K562 (cell line): Measurements from ENCODE around the gene CGREF1. TPM values are rescaled to one million over a fixed set of nuclear protein-coding genes. Genes with fewer than 3 reads are reported as not detected.

ENCODE experiments used
- BRD9 ChIP-seq: fragments of 450-650 bp; IDR thresholded peaks from 2 replicates; pipeline ENCODE4 v1.6.1; 2018; ENCODE audit warnings: low read depth; ENCODE audit not compliant: partially characterized antibody
- CREM ChIP-seq: IDR thresholded peaks from 2 replicates; pipeline ENCODE4 v1.6.1; 2014; ENCODE audit warnings: antibody characterized with exemption, low read depth
- E2F3 ChIP-seq: fragments of 250-450 bp; sonication (Bioruptor Pico); IDR thresholded peaks from 2 replicates; pipeline ENCODE4 v1.4.0; 2020; ENCODE audit warnings: mild to moderate bottlenecking
- FIP1L1 ChIP-seq: fragments of 200-400 bp; formaldehyde crosslinking; IDR thresholded peaks from 2 replicates; pipeline ENCODE4 v1.6.1; 2018; ENCODE audit warnings: mild to moderate bottlenecking, low read depth, low read length; ENCODE audit not compliant: poor library complexity, severe bottlenecking
- KDM5B ChIP-seq: fragments of 200-600 bp; sonication (generic); IDR thresholded peaks from 2 replicates; pipeline ENCODE4 v1.6.1; 2012; ENCODE audit warnings: low read depth, mild to moderate bottlenecking, moderate library complexity, low read length, control low read depth, inconsistent platforms; ENCODE audit not compliant: insufficient replicate concordance
- MAZ ChIP-seq, 2 experiments: fragments of 450-650 bp in 1 of 2; sonication (generic) in 1 of 2; formaldehyde crosslinking; IDR thresholded peaks in 1 of 2; conservative IDR thresholded peaks in 1 of 2; 2 replicates each; pipeline versions ENCODE4 v1.4.0 to v1.5.0; 2020; ENCODE audit warnings: mild to moderate bottlenecking in 1 of 2, missing genetic modification reagents in 1 of 2
- OTX1 ChIP-seq: fragments of 450-650 bp; formaldehyde crosslinking; IDR thresholded peaks from 2 replicates; pipeline ENCODE4 v1.4.0; 2022; ENCODE audit warnings: mild to moderate bottlenecking
- PHF20 ChIP-seq: fragments of 450-650 bp; IDR thresholded peaks from 2 replicates; pipeline ENCODE4 v1.6.1; 2018; ENCODE audit not compliant: partially characterized antibody
- SMC3 ChIP-seq: conservative IDR thresholded peaks from 2 replicates; pipeline ENCODE4 v1.6.1; 2011; ENCODE audit warnings: low read depth, low read length, improper control_type of control experiment; ENCODE audit not compliant: insufficient read depth
- XRCC3 ChIP-seq: fragments of 450-650 bp; IDR thresholded peaks from 2 replicates; pipeline ENCODE4 v1.6.1; 2017; ENCODE audit warnings: mild to moderate bottlenecking, moderate library complexity
- ZKSCAN3 ChIP-seq: fragments of 250-450 bp; sonication (Bioruptor Pico); IDR thresholded peaks from 2 replicates; pipeline ENCODE4 v1.4.0; 2020
- polyA plus RNA-seq, 8 experiments: library from polyadenylated mRNA; depleted of rRNA in 4 of 8; stranded (reverse) in 5 of 8; unstranded in 3 of 8; fragments of >200 nt; fragmentation: Nextera tagmentation in 2 of 8; fragmentation: Illumina TruSeq in 1 of 8; extraction: Ambion mirVana in 2 of 8; extraction: Trizol in 1 of 8; gene quantifications; 2 replicates each; pipeline versions ENCODE4 v1.2.1 to v1.2.3, GENCODE V29; 2011 to 2014; ENCODE audit warnings: inconsistent platforms in 1 of 8, missing spikeins in 1 of 8
- total RNA-seq, 7 experiments: library from RNA; depleted of rRNA in 6 of 7; stranded (reverse); fragments of >200 nt in 6 of 7; fragmentation: Illumina TruSeq in 2 of 7; extraction: Trizol in 2 of 7; gene quantifications; 2 replicates each; pipeline versions ENCODE4 v1.2.1 to v1.2.3, GENCODE V29; 2011 to 2021; ENCODE audit warnings: low replicate concordance in 1 of 7
- TF ChIP-seq, protein P1 (sequence below): IDR thresholded peaks from 2 replicates; pipeline ENCODE4 v1.6.1; 2011; ENCODE audit warnings: borderline replicate concordance, low read depth, mild to moderate bottlenecking, moderate library complexity, low read length; ENCODE audit not compliant: insufficient read depth, poor library complexity, severe bottlenecking
- TF ChIP-seq, protein P2 (sequence below): fragments of 250-450 bp; sonication (Bioruptor Pico); IDR thresholded peaks from 2 replicates; pipeline ENCODE4 v1.8.0; 2021; ENCODE audit warnings: borderline replicate concordance, mild to moderate bottlenecking, moderate library complexity; ENCODE audit not compliant: poor library complexity, severe bottlenecking
- TF ChIP-seq, protein P3 (sequence below): sonication (generic); formaldehyde crosslinking; IDR thresholded peaks from 2 replicates; pipeline ENCODE4 v1.8.0; 2022; ENCODE audit warnings: mild to moderate bottlenecking, missing genetic modification reagents
- TF ChIP-seq, protein P4 (sequence below): sonication (generic); formaldehyde crosslinking; IDR thresholded peaks from 2 replicates; pipeline ENCODE4 v1.8.0; 2022; ENCODE audit warnings: missing genetic modification reagents, mild to moderate bottlenecking, borderline replicate concordance
- TF ChIP-seq, protein P5 (sequence below): sonication (generic); formaldehyde crosslinking; IDR thresholded peaks from 2 replicates; pipeline ENCODE4 v1.9.0; 2022; ENCODE audit warnings: mild to moderate bottlenecking, missing genetic modification reagents

The CGREF1 gene
- total and polyA plus RNA-seq, 9 of the 15 experiments (the other 6 are each of a cell fraction or from before 2014, with no cell fraction given) = 0.07 to 0.50 (median 0.37) TPM

DNA sequence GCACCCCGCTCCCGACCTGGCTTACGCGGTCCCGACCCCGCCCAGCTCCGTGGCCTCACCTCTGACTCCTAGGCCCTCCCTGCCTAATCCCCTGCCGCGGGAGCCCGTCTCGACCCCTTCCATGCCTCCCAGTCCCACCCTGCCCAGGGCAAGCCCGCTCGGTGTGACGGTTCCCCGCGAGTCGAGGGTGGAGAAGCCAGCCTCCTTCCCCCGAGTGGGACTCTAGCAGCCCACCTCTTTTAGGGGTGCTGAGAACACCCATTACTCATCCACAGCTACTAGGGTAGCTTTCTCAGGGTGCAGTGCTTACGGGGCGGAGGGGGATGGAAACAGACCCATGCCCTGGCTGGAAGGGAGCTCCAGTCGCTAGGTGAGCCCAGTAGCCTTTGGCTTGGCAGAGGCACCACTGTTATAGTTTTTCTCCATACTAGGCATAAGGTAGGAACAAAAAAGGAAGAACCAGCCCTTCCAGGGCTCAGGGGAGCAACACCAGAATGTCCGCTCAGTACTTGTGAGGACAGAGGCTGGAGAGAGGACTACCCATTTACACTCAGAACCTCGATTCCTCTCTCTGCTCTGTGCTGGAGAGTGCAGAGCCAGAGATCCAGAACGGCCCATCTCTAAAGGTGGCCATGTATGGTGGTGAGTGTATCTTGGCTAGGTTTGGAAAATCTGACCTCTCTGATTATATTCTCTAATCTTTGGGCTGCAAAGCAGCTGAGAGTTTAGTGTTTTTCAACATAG lies 66.9 kb downstream of the CGREF1 start (continued):
- TF ChIP-seq, protein P1, sequence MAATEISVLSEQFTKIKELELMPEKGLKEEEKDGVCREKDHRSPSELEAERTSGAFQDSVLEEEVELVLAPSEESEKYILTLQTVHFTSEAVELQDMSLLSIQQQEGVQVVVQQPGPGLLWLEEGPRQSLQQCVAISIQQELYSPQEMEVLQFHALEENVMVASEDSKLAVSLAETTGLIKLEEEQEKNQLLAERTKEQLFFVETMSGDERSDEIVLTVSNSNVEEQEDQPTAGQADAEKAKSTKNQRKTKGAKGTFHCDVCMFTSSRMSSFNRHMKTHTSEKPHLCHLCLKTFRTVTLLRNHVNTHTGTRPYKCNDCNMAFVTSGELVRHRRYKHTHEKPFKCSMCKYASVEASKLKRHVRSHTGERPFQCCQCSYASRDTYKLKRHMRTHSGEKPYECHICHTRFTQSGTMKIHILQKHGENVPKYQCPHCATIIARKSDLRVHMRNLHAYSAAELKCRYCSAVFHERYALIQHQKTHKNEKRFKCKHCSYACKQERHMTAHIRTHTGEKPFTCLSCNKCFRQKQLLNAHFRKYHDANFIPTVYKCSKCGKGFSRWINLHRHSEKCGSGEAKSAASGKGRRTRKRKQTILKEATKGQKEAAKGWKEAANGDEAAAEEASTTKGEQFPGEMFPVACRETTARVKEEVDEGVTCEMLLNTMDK = no peak
- no peak for TF ChIP-seq PHF20
- TF ChIP-seq, protein P2, sequence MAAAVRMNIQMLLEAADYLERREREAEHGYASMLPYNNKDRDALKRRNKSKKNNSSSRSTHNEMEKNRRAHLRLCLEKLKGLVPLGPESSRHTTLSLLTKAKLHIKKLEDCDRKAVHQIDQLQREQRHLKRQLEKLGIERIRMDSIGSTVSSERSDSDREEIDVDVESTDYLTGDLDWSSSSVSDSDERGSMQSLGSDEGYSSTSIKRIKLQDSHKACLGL (CRISPR knock-in tag) = no peak
- TF ChIP-seq KDM5B = no peak
- TF ChIP-seq, protein P3, sequence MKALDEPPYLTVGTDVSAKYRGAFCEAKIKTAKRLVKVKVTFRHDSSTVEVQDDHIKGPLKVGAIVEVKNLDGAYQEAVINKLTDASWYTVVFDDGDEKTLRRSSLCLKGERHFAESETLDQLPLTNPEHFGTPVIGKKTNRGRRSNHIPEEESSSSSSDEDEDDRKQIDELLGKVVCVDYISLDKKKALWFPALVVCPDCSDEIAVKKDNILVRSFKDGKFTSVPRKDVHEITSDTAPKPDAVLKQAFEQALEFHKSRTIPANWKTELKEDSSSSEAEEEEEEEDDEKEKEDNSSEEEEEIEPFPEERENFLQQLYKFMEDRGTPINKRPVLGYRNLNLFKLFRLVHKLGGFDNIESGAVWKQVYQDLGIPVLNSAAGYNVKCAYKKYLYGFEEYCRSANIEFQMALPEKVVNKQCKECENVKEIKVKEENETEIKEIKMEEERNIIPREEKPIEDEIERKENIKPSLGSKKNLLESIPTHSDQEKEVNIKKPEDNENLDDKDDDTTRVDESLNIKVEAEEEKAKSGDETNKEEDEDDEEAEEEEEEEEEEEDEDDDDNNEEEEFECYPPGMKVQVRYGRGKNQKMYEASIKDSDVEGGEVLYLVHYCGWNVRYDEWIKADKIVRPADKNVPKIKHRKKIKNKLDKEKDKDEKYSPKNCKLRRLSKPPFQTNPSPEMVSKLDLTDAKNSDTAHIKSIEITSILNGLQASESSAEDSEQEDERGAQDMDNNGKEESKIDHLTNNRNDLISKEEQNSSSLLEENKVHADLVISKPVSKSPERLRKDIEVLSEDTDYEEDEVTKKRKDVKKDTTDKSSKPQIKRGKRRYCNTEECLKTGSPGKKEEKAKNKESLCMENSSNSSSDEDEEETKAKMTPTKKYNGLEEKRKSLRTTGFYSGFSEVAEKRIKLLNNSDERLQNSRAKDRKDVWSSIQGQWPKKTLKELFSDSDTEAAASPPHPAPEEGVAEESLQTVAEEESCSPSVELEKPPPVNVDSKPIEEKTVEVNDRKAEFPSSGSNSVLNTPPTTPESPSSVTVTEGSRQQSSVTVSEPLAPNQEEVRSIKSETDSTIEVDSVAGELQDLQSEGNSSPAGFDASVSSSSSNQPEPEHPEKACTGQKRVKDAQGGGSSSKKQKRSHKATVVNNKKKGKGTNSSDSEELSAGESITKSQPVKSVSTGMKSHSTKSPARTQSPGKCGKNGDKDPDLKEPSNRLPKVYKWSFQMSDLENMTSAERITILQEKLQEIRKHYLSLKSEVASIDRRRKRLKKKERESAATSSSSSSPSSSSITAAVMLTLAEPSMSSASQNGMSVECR = 0 out of 2 replicates have a peak, but pooled peaks have one; percentile 2
- peak in 1 of 2 experiments; percentile 25; a peak in 1 of 4 replicates for TF ChIP-seq MAZ (CRISPR knock-in tag; conservative IDR thresholded peaks at IDR 0.05 in 1 of 2, IDR thresholded peaks at IDR 0.05 in 1 of 2)
- TF ChIP-seq OTX1 = 0 out of 2 replicates have a peak, but pooled peaks have one; percentile 58
- TF ChIP-seq E2F3 (CRISPR knock-in tag) = 0 out of 2 replicates have a peak, but pooled peaks have one; percentile 41
- TF ChIP-seq, protein P4, sequence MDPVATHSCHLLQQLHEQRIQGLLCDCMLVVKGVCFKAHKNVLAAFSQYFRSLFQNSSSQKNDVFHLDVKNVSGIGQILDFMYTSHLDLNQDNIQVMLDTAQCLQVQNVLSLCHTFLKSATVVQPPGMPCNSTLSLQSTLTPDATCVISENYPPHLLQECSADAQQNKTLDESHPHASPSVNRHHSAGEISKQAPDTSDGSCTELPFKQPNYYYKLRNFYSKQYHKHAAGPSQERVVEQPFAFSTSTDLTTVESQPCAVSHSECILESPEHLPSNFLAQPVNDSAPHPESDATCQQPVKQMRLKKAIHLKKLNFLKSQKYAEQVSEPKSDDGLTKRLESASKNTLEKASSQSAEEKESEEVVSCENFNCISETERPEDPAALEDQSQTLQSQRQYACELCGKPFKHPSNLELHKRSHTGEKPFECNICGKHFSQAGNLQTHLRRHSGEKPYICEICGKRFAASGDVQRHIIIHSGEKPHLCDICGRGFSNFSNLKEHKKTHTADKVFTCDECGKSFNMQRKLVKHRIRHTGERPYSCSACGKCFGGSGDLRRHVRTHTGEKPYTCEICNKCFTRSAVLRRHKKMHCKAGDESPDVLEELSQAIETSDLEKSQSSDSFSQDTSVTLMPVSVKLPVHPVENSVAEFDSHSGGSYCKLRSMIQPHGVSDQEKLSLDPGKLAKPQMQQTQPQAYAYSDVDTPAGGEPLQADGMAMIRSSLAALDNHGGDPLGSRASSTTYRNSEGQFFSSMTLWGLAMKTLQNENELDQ = no peak
- no peak for TF ChIP-seq FIP1L1
- no peak for TF ChIP-seq SMC3
- TF ChIP-seq ZKSCAN3 (CRISPR knock-in tag) = no peak
- TF ChIP-seq BRD9 = no peak
- no peak for TF ChIP-seq CREM
- TF ChIP-seq, protein P5, sequence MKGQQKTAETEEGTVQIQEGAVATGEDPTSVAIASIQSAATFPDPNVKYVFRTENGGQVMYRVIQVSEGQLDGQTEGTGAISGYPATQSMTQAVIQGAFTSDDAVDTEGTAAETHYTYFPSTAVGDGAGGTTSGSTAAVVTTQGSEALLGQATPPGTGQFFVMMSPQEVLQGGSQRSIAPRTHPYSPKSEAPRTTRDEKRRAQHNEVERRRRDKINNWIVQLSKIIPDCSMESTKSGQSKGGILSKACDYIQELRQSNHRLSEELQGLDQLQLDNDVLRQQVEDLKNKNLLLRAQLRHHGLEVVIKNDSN = no peak
- TF ChIP-seq XRCC3 = no peak
